Heart right ventricle (tissue), 16 donors: Measurements from ENCODE around the gene TSSK2. TPM values are rescaled to one million over a fixed set of nuclear protein-coding genes. Genes with fewer than 3 reads are reported as not detected.

Experiments
- ATAC-seq, 8 donors: fragments of 200-7000 bp; cut with Tn5 transposase; one replicate each; pipeline ENCODE4 v1.9.1; 2020; ENCODE audit warnings: mild to moderate bottlenecking in 8 of 8, moderate library complexity in 8 of 8, moderate number of reproducible peaks in 1 of 8
- DNase-seq, 2 donors: peaks; one replicate each; pipeline ENCODE4 v3.0.0-alpha.2; 2020
- H3K27ac ChIP-seq, 10 donors: fragments of 200-600 bp; sonication (generic) in 2 of 10; one replicate each; pipeline versions ENCODE4 v1.5.0 to v1.8.0; 2020 to 2022; ENCODE audit warnings: mild to moderate bottlenecking in 3 of 10
- H3K27me3 ChIP-seq, 7 donors: fragments of 200-600 bp; one replicate each; pipeline ENCODE4 v1.8.0; 2021 to 2022; ENCODE audit warnings: mild to moderate bottlenecking in 2 of 7
- H3K36me3 ChIP-seq, 9 donors: fragments of 200-600 bp; sonication (generic) in 1 of 9; one replicate each; pipeline versions ENCODE4 v1.5.0 to v1.8.0; 2020 to 2022; ENCODE audit warnings: mild to moderate bottlenecking in 2 of 9
- H3K4me1 ChIP-seq, 9 donors: fragments of 200-600 bp; sonication (generic) in 1 of 9; one replicate each; pipeline versions ENCODE4 v1.5.0 to v1.8.0; 2020 to 2022; ENCODE audit warnings: mild to moderate bottlenecking in 4 of 9
- H3K4me3 ChIP-seq, 10 donors: fragments of 200-600 bp; sonication (generic) in 2 of 10; one replicate each; pipeline versions ENCODE4 v1.5.0 to v1.8.0; 2020 to 2022; ENCODE audit warnings: mild to moderate bottlenecking in 7 of 10, moderate library complexity in 2 of 10
- H3K9me3 ChIP-seq, 11 donors: fragments of 200-600 bp in 10 of 11; sonication (generic) in 2 of 11; one replicate each; pipeline versions ENCODE4 v1.5.0 to v1.8.0; 2013 to 2022; ENCODE audit warnings: mild to moderate bottlenecking in 2 of 11, control low read depth in 1 of 11, moderate library complexity in 1 of 11
- CTCF ChIP-seq, 9 donors: fragments of 200-600 bp; sonication (generic) in 2 of 9; IDR thresholded peaks; one replicate each; pipeline versions ENCODE4 v1.5.0 to v1.8.0; 2021 to 2022; ENCODE audit warnings: antibody characterized with exemption in 9 of 9, mild to moderate bottlenecking in 5 of 9, moderate library complexity in 1 of 9
- WGBS, 2 donors: extraction: QIAGEN DNeasy Blood & Tissue Kit; methylation state at CpG; one replicate each; pipeline ENCODE4 v1.1.7; 2013; ENCODE audit warnings: inconsistent platforms in 1 of 2; 5-methylcytosine and 5-hydroxymethylcytosine counted together
- intact Hi-C, 10 donors: fragments of 100-400 bp; cut with DNase I; formaldehyde crosslinking; loops; one replicate each; pipeline versions ENCODE4 v1.11.1 to v1.14.2; 2022
- polyA plus RNA-seq, 2 donors: library from polyadenylated mRNA; stranded (reverse); fragments of 200-250 nt; gene quantifications; one replicate each; pipeline ENCODE4 v1.2.3, GENCODE V29; 2013
- total RNA-seq, 10 donors: library from RNA; stranded (reverse); fragmentation: NEBNext Ultra II Directional in 3 of 10; extraction: Animal tissue kit (Norgen Biotek cat#: 25700) in 3 of 10; gene quantifications; one replicate each; pipeline versions ENCODE4 v1.2.1 to v1.2.4, GENCODE V29; 2021 to 2023
- donor health status: Arrhythmogenic right ventricular cardiomyopathy.
- donor health status: ischemic (EF 13 %, LVEDD 7.1; RV severe dilation, severe dysfunction).
- donor health status: healthy with polysubstance abuse.
- donor health status: DM: no; HTN: yes; CAD: no.
- donor health status: DM: no; HTN: no; CAD: no.
- donor health status: ischemic (EF 25% LVEDD 6.9; RV normal size, moderate dysfunction).
- donor health status: ischemic (EF 25% LVEDD 5.7; RV mildly dilated, moderate dysfunction).
- donor health status: healthy.
- donor health status: DM: yes; HTN: yes; CAD: no.
- donor health status: Ischemic cardiomyopathy.
- donor health status: ischemic (EF 35%, LVEDD 5.7; RV mildly dilated, moderate dysfunction).
- donor health status: nonischemic (EF 11% LVEDD 7.7; RV severe dilation, severe dysfunction).
- donor health status: DM: yes; HTN: yes; CAD: no.
- donor health status: PGD.
- donor health status: ischemic (EF 29% LVEDD 5.4; RV normal size, mild dysfunction).
- donor health status: nonischemic (EF 23%, LVEDD 6.1; RV moderate dilation, normal function).

TSSK2 gene
- total and polyA plus RNA-seq, 12 donors, result 0.14 to 0.37 (median 0.19) TPM; not detected in 9

GRCh38 chr22:19166421-19166820 lies 35.3 kb downstream of the TSSK2 start:
- Histone ChIP-seq H3K27ac (no peak overlapping the region), H3K4me1 (peaks cover 7 to 21% (median 20%) of the 10 kb centered on the region in 9 donors), H3K9me3 (peaks cover 0 to 6% (median 0%) of the 10 kb centered on the region in 11 donors), H3K27me3 (peaks cover 29 to 59% (median 50%) of the 10 kb centered on the region in 7 donors), H3K36me3 (no peaks in the 10 kb centered on the region), H3K4me3 (no peak overlapping the region)
- no peak for TF ChIP-seq CTCF (IDR thresholded peaks at IDR 0.05)
- no peak for ATAC-seq
- DNase-seq, result no peak
- WGBS, 2 donors, result 79 to 80% methylated on average over 8 of the region's 8 CpGs
- intact Hi-C loops, result no loop called here

GRCh38 chr22:19167106-19167869 lies 36.2 kb downstream of the TSSK2 start:
- Histone ChIP-seq H3K27me3 (peaks cover 29 to 59% (median 50%) of the 10 kb centered on the region in 7 donors), H3K36me3 (no peaks in the 10 kb centered on the region), H3K27ac (no peak overlapping the region), H3K4me1 (peaks cover 9 to 30% (median 24%) of the 10 kb centered on the region in 9 donors), H3K4me3 (no peak overlapping the region), H3K9me3 (peaks cover 0 to 6% (median 0%) of the 10 kb centered on the region in 11 donors)
- intact Hi-C loops, result no loop called here
- no peak for ATAC-seq
- no peak for TF ChIP-seq CTCF (IDR thresholded peaks at IDR 0.05)
- WGBS, 2 donors, result 71 to 79% methylated on average over 13 of the region's 13 CpGs
- no peak for DNase-seq

GRCh38 chr22:19168088-19168890 lies 37.2 kb downstream of the TSSK2 start:
- peaks cover 0 to 6% (median 0%) of the 10 kb centered on the region in 11 donors for H3K9me3 ChIP-seq
- peaks cover 15 to 40% (median 34%) of the 10 kb centered on the region in 9 donors for H3K4me1 ChIP-seq
- H3K36me3 ChIP-seq, result no peaks in the 10 kb centered on the region
- 72 to 76% methylated on average over 17 of the region's 17 CpGs for WGBS, 2 donors
- intact Hi-C loops, result no loop called here
- DNase-seq (no peak), ATAC-seq (no peak)
- H3K27ac ChIP-seq, result no peak overlapping the region
- H3K27me3 ChIP-seq, result peaks cover 29 to 59% (median 48%) of the 10 kb centered on the region in 7 donors
- H3K4me3 ChIP-seq, result no peak overlapping the region
- TF ChIP-seq CTCF (IDR thresholded peaks at IDR 0.05), result no peak
